Measurements from ENCODE around the gene TMEM247. TPM values are rescaled to one million over a fixed set of nuclear protein-coding genes. Genes with fewer than 3 reads are reported as not detected.

The TMEM247 gene
- total RNA-seq, 1 donor from 2014 or later = not detected

- no peaks in the 10 kb centered on the region for H4K20me1 ChIP-seq (ENCODE audit: insufficient read depth, low read length)
- peaks cover 3% of the 10 kb centered on the region for H3K4me1 Mint-ChIP-seq (ENCODE audit: low read depth, unreplicated experiment)
- H3K4me3 Mint-ChIP-seq (ENCODE audit: unreplicated experiment) = no peak overlapping the region
Observed at GRCh38 chr2:46503686-46504085, 24.3 kb downstream of the TMEM247 start.

GRCh38 chr2:46504221-46504620 is 24.9 kb downstream of the TMEM247 start:
- FAIRE-seq (no peak), DNase-seq (ENCODE audit: low read depth) (no peak)
- H3K27me3 Mint-ChIP-seq (ENCODE audit: low read depth, unreplicated experiment) = peaks cover 19% of the 10 kb centered on the region

More at GRCh38 chr2:46503686-46504085, 24.3 kb downstream of the TMEM247 start:
- Histone ChIP-seq H3K9ac (ENCODE audit: low read length) (no peak overlapping the region), H3K4me2 (ENCODE audit: low read length) (no peak overlapping the region), H3K4me3 (ENCODE audit: insufficient read depth, low read depth, low read length) (no peak overlapping the region), H2AFZ (ENCODE audit: low read depth, low read length) (no peak overlapping the region), H3K27me3 (ENCODE audit: insufficient read depth, low read length) (no peaks in the 10 kb centered on the region), H3K9me3 (ENCODE audit: insufficient read depth, low read depth, low read length) (no peaks in the 10 kb centered on the region), H3K36me3 (ENCODE audit: insufficient read depth, low read length) (no peaks in the 10 kb centered on the region), H3K27ac (ENCODE audit: low read depth, low read length) (no peak overlapping the region), H3K4me1 (ENCODE audit: insufficient read depth, low read length) (no peaks in the 10 kb centered on the region), H3K79me2 (ENCODE audit: insufficient read depth, low read length) (no peaks in the 10 kb centered on the region)
- TF ChIP-seq EZH2 (IDR thresholded peaks at IDR 0.05; ENCODE audit: insufficient read depth, low read length) = no peak
- TF ChIP-seq CTCF (IDR thresholded peaks at IDR 0.05; ENCODE audit: insufficient read depth, low read depth, low read length) = no peak
- H3K9me3 Mint-ChIP-seq (ENCODE audit: unreplicated experiment) = peaks cover 1% of the 10 kb centered on the region
- no peaks in the 10 kb centered on the region for H3K36me3 Mint-ChIP-seq (ENCODE audit: low read depth, unreplicated experiment)
- H3K27me3 Mint-ChIP-seq (ENCODE audit: low read depth, unreplicated experiment) = peaks cover 21% of the 10 kb centered on the region
- no peak for DNase-seq (ENCODE audit: low read depth)
- no peak overlapping the region for H3K27ac Mint-ChIP-seq (ENCODE audit: unreplicated experiment)
- FAIRE-seq = no peak

More at GRCh38 chr2:46504221-46504620, 24.9 kb downstream of the TMEM247 start:
- Mint-ChIP-seq H3K36me3 (ENCODE audit: low read depth, unreplicated experiment) (no peaks in the 10 kb centered on the region), H3K9me3 (ENCODE audit: unreplicated experiment) (peaks cover 1% of the 10 kb centered on the region), H3K27ac (ENCODE audit: unreplicated experiment) (no peak overlapping the region), H3K4me1 (ENCODE audit: low read depth, unreplicated experiment) (peaks cover 3% of the 10 kb centered on the region), H3K4me3 (ENCODE audit: unreplicated experiment) (no peak overlapping the region)
- Histone ChIP-seq H3K4me3 (ENCODE audit: insufficient read depth, low read depth, low read length) (no peak overlapping the region), H3K27me3 (ENCODE audit: insufficient read depth, low read length) (no peaks in the 10 kb centered on the region), H3K9ac (ENCODE audit: low read length) (no peak overlapping the region), H3K27ac (ENCODE audit: low read depth, low read length) (no peak overlapping the region), H3K36me3 (ENCODE audit: insufficient read depth, low read length) (no peaks in the 10 kb centered on the region), H3K9me3 (ENCODE audit: insufficient read depth, low read depth, low read length) (no peaks in the 10 kb centered on the region), H3K4me2 (ENCODE audit: low read length) (no peak overlapping the region), H3K4me1 (ENCODE audit: insufficient read depth, low read length) (no peaks in the 10 kb centered on the region), H4K20me1 (ENCODE audit: insufficient read depth, low read length) (no peaks in the 10 kb centered on the region), H2AFZ (ENCODE audit: low read depth, low read length) (no peak overlapping the region), H3K79me2 (ENCODE audit: insufficient read depth, low read length) (no peaks in the 10 kb centered on the region)
- no peak for TF ChIP-seq EZH2 (IDR thresholded peaks at IDR 0.05; ENCODE audit: insufficient read depth, low read length)
- no peak for TF ChIP-seq CTCF (IDR thresholded peaks at IDR 0.05; ENCODE audit: insufficient read depth, low read depth, low read length)

All from astrocyte (in vitro differentiated cells and primary cell).